Measurements from ENCODE around the gene CLIP1.
"Not testable (repeated sequence)": the region's sequence is repeated elsewhere in the genome, so short reads cannot be mapped to it uniquely, and the experiment has no call there.

CLIP1 gene

GRCh38 chr12:122420471-122421162 is 1.9 kb downstream of the CLIP1 start:
- Histone ChIP-seq H3K4me3 (ENCODE audit: low read depth, low read length, poor library complexity, severe bottlenecking) (peak overlapping the region; percentile 97), H3K79me2 (ENCODE audit: insufficient read depth, low read length) (peaks cover 21% of the 10 kb centered on the region), H3K27ac (ENCODE audit: low read depth, low read length, poor library complexity, severe bottlenecking) (peak overlapping the region; percentile 76), H3K36me3 (ENCODE audit: insufficient read depth, low read length) (no peaks in the 10 kb centered on the region), H3K4me2 (ENCODE audit: low read length) (peak overlapping the region; percentile 69), H3K9me2 (ENCODE audit: low read depth, low read length) (no peaks in the 10 kb centered on the region), H3K27me3 (ENCODE audit: insufficient read depth, low read length) (no peaks in the 10 kb centered on the region), H2AFZ (ENCODE audit: low read length) (no peak overlapping the region), H3K9me3 (ENCODE audit: low read length) (no peaks in the 10 kb centered on the region), H3K4me1 (ENCODE audit: insufficient read depth, low read length, severe bottlenecking) (peaks cover 42% of the 10 kb centered on the region), H4K20me1 (ENCODE audit: insufficient read depth, low read length) (no peaks in the 10 kb centered on the region), H3K9ac (ENCODE audit: low read length) (peak overlapping the region; percentile 93), H3F3A (ENCODE audit: insufficient read depth, low read length) (0 out of 2 replicates have a peak, but pooled peaks cover 5% of the 10 kb centered on the region)
- no peak for TF ChIP-seq CTCF (IDR thresholded peaks at IDR 0.05; ENCODE audit: low read length)
- TF ChIP-seq EZH2 (IDR thresholded peaks at IDR 0.05; ENCODE audit: borderline replicate concordance, low read length) = no peak

GRCh38 chr12:122419094-122419493 is 3.4 kb downstream of the CLIP1 start:
- not testable (repeated sequence) for H3K27me3 ChIP-seq (ENCODE audit: insufficient read depth, low read length); H2AFZ ChIP-seq (ENCODE audit: low read length)
- H3K79me2 ChIP-seq (ENCODE audit: insufficient read depth, low read length) = peaks cover 21% of the 10 kb centered on the region

GRCh38 chr12:122415665-122416064 is 6.8 kb downstream of the CLIP1 start:
- H3K9me3 ChIP-seq (ENCODE audit: low read length); H3K27ac ChIP-seq (ENCODE audit: low read depth, low read length, poor library complexity, severe bottlenecking); H2AFZ ChIP-seq (ENCODE audit: low read length); H3K9ac ChIP-seq (ENCODE audit: low read length); H3K36me3 ChIP-seq (ENCODE audit: insufficient read depth, low read length); H3K27me3 ChIP-seq (ENCODE audit: insufficient read depth, low read length); H3K4me3 ChIP-seq (ENCODE audit: low read depth, low read length, poor library complexity, severe bottlenecking); H3K9me2 ChIP-seq (ENCODE audit: low read depth, low read length); H3K4me2 ChIP-seq (ENCODE audit: low read length); H4K20me1 ChIP-seq (ENCODE audit: insufficient read depth, low read length); H3F3A ChIP-seq (ENCODE audit: insufficient read depth, low read length): not testable (repeated sequence)
- peaks cover 38% of the 10 kb centered on the region for H3K4me1 ChIP-seq (ENCODE audit: insufficient read depth, low read length, severe bottlenecking)
- peaks cover 32% of the 10 kb centered on the region for H3K79me2 ChIP-seq (ENCODE audit: insufficient read depth, low read length)

More at GRCh38 chr12:122419094-122419493, 3.4 kb downstream of the CLIP1 start:
- not testable (repeated sequence) for H3K36me3 ChIP-seq (ENCODE audit: insufficient read depth, low read length); H3K4me2 ChIP-seq (ENCODE audit: low read length); H3K9me2 ChIP-seq (ENCODE audit: low read depth, low read length); H3K9ac ChIP-seq (ENCODE audit: low read length); H4K20me1 ChIP-seq (ENCODE audit: insufficient read depth, low read length); H3F3A ChIP-seq (ENCODE audit: insufficient read depth, low read length); H3K27ac ChIP-seq (ENCODE audit: low read depth, low read length, poor library complexity, severe bottlenecking); H3K9me3 ChIP-seq (ENCODE audit: low read length); H3K4me3 ChIP-seq (ENCODE audit: low read depth, low read length, poor library complexity, severe bottlenecking)
- peaks cover 33% of the 10 kb centered on the region for H3K4me1 ChIP-seq (ENCODE audit: insufficient read depth, low read length, severe bottlenecking)

GRCh38 chr12:122413516-122414404 is 8.7 kb downstream of the CLIP1 start:
- H3K79me2 ChIP-seq (ENCODE audit: insufficient read depth, low read length) = peaks cover 22% of the 10 kb centered on the region
- no peaks in the 10 kb centered on the region for H3K9me2 ChIP-seq (ENCODE audit: low read depth, low read length)
- peak overlapping the region; percentile 71 for H3K27ac ChIP-seq (ENCODE audit: low read depth, low read length, poor library complexity, severe bottlenecking)
- H3K4me1 ChIP-seq (ENCODE audit: insufficient read depth, low read length, severe bottlenecking) = peaks cover 34% of the 10 kb centered on the region
- no peaks in the 10 kb centered on the region for H3F3A ChIP-seq (ENCODE audit: insufficient read depth, low read length)
- no peaks in the 10 kb centered on the region for H3K9me3 ChIP-seq (ENCODE audit: low read length)
- H3K4me3 ChIP-seq (ENCODE audit: low read depth, low read length, poor library complexity, severe bottlenecking) = peak overlapping the region; percentile 9
- H3K36me3 ChIP-seq (ENCODE audit: insufficient read depth, low read length) = peaks cover 9% of the 10 kb centered on the region; the same call in 1 of the 2 replicates
- no peaks in the 10 kb centered on the region for H3K27me3 ChIP-seq (ENCODE audit: insufficient read depth, low read length)
- H2AFZ ChIP-seq (ENCODE audit: low read length) = no peak overlapping the region
- peak overlapping the region; percentile 22; the same call in 1 of the 2 replicates for H3K9ac ChIP-seq (ENCODE audit: low read length)
- TF ChIP-seq EZH2 (IDR thresholded peaks at IDR 0.05; ENCODE audit: borderline replicate concordance, low read length) (no peak), CTCF (IDR thresholded peaks at IDR 0.05; ENCODE audit: low read length) (no peak)
- peak overlapping the region; percentile 49 for H3K4me2 ChIP-seq (ENCODE audit: low read length)
- H4K20me1 ChIP-seq (ENCODE audit: insufficient read depth, low read length) = no peaks in the 10 kb centered on the region
